Left cardiac atrium (tissue), 4 donors: ENCODE results near the gene BLTP2. TPM values are rescaled to one million over a fixed set of nuclear protein-coding genes. Genes with fewer than 3 reads are reported as not detected.
A peak's percentile ranks its signal among the peaks of the same experiment; 100 is the strongest.

Source experiments
- ATAC-seq, 2 donors: fragments of 200-7000 bp; cut with Tn5 transposase; one replicate each; pipeline ENCODE4 v1.9.1; 2020; ENCODE audit warnings: mild to moderate bottlenecking in 2 of 2, moderate library complexity in 2 of 2
- DNase-seq: peaks from one replicate; pipeline ENCODE4 v3.0.0-alpha.2; 2020
- intact Hi-C, 2 donors: fragments of 100-400 bp; cut with DNase I; formaldehyde crosslinking; loops; one replicate each; pipeline versions ENCODE4 v1.14.1 to v1.15.1; 2022 to 2023
- total RNA-seq, 2 donors: library from RNA; stranded (reverse); fragmentation: NEBNext Ultra II Directional; extraction: Animal tissue kit (Norgen Biotek cat#: 25700); gene quantifications; one replicate each; pipeline ENCODE4 v1.2.1, GENCODE V29; 2021
- donor health status: DM: no; HTN: yes; CAD: no.
- donor health status: DM: no; HTN: yes; CAD: no; lungs with severe emphysema.
- donor health status: DM: yes; HTN: yes; CAD: no.
- donor health status: Dilated cardiomyopathy.

The BLTP2 gene
- total RNA-seq, 2 donors from 2014 or later: 83.6 to 93.3 TPM

- ATAC-seq (no peak), DNase-seq (no peak)
- intact Hi-C loops: no loop called here
Measured at GRCh38 chr17:28657756-28658155, 12.8 kb upstream of the BLTP2 start.

DNA sequence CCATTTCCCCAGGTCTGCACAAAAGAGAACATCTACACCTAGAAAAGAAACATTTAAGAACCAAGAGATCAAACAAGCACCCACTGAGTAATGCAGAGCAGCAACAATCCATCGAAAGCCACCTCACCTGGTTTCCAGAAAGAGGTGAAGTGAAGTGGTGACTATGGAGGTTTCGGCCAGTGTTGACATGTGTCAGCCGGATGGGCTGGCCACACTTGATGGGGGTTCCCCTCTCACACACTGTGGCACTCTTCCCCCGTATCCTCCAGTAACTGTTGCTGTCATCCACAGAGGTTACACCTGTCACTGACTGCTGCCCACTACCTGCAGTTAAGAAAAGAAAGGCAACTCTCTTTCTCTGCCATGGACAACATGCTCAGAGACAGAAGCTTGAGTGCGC is 10.2 kb upstream of the BLTP2 start:
- no peak for DNase-seq

DNA sequence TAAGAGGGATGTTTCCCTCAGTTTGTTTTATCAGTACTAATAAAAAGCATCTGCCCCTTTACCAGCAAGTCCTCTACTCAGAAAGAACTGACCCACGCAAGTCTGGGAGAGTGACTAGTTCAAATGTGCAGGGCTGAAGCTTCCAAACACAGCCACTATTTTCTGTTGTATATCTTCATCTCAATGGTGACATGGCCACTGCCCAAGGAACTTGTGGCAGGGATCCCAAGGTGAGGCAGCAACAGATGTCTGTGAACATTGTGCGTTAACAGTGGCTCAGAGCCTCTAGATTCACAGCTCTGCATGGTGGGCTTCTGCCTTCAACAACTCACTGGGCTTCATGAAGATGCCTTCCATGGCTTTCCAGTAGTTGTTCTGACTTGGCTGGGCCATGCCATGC is 3.7 kb upstream of the BLTP2 start:
- no peak for DNase-seq
- ATAC-seq: no peak
- intact Hi-C loops: no loop called here

More for the DNA sequence above, 10.2 kb upstream of the BLTP2 start:
- intact Hi-C loops: no loop called here
- no peak for ATAC-seq

DNA sequence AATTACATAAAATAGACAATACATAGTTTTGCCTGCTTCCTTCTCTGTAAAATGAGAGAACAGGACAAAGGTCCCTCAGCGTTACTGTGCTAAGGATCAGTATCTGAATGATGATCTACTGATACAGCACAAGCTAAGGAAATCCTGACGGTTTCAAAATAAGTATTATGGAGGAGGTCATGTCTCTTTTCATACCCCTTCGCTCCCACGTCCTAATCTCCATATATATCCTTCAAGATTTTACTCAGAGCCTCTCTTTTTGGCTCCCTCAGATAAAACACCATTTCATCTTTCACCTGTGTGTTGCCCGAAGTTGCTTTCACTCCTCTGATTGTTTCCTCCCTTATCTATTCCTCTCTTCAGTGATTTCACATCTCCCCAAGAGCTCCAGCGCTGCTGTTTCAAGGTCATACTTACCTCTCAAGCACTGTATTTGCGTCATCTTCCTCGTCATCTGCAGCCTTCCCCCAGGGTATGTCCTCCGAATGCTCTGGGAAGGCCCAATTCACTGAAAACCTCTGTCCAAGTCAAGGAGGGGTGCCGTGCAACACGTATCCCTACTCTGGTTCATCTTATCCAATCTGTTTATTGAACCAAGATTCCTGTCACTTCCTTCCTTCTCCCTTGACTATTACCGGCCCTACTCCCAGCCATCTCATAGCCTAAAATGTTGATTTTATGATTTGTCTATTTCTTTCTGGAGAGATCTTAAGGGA is 1.2 kb upstream of the BLTP2 start:
- DNase-seq (no peak), ATAC-seq (no peak)
- intact Hi-C loops: no loop called here

- no peak for ATAC-seq
- intact Hi-C loops: no loop called here
Measured at GRCh38 chr17:28645576-28645939, 600 bp upstream of the BLTP2 start.

DNA sequence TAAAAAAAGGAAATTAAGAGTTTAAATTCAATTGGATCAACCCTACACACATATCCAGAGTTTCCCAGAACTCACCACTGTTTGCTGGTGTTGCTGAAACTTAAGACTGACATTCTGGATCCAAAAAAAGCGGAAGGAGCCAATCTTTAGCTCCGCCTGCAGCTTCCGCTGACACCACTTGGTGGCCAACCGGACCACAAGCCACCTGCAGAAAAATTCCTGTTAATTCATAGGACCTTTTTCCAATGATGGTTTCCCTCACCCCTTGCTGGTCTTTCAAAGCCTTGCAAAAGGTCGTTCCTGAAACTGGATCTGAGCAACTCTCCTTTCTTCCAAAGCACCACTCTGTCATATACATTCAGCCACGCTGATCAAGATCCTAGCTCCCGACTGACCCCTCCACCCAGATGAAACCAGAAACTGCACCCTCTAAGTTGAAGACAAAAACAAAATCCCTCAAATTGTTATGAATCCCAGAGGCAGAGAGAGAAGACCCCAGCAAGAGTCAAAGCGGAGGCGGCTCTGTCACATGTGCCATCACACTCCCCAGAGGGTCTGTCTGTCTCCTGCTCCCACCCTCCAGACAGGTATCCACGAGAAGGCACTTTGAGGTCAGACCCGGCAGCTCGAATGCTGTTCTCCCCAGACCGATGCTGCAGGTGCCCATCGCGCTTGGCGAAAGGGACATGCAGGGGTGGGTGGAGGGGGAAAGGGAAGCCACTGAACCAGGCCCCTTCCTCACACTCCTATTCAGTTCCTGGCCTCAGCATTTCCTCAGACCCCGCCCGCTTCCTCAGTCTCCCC is 773 bp downstream of the BLTP2 start:
- ATAC-seq (peak in 1 of 2 donors; percentile 7), DNase-seq (peak; percentile 55)
- intact Hi-C loops: no loop called here

More at GRCh38 chr17:28645576-28645939, 600 bp upstream of the BLTP2 start:
- DNase-seq: no peak

- no peak for ATAC-seq
- intact Hi-C loops: no loop called here
- no peak for DNase-seq
Measured at GRCh38 chr17:28641579-28641978, 3.4 kb downstream of the BLTP2 start.

DNA sequence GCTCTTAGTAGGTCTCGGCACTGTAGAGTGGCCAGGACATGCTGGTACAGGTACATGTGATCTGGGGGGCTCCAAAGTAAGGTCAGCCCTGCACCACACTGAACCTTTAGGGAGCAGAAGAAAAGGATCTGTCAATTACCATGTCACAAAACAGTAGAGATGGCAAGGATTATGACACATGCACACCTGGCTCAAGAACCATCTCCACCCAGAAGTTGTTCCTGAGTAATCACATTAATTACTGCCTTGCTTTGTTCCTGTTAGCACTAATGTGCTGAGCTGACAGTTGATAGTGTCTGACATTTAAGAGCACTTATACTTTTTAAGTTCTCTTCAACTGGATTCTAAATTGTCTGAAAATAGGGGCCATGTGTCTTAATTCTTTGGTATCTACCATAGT is 9.5 kb downstream of the BLTP2 start:
- ATAC-seq (no peak), DNase-seq (no peak)
- intact Hi-C loops: no loop called here

GRCh38 chr17:28634206-28634865 is 10.6 kb downstream of the BLTP2 start:
- ATAC-seq (no peak), DNase-seq (no peak)
- intact Hi-C loops: no loop called here

DNA sequence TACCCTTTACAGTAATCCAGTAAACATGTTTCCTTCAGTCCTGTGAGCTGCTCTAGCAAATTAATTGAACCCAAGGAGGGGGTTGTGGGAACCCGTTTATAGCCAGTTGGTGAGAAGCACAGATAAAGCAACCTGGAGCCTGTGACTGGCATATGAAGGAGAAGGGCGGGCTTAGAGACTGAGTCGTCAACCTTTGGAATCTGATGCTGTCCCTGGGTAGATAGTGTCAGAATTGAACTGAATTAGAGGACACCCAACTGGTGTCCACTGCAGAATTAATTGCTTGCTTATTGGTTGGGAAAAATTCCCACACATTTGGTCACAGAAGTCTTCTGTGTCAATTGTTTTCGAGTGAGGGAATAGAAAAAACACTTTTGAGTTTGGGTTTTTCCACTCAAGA is 18.1 kb downstream of the BLTP2 start:
- DNase-seq: no peak
- no peak for ATAC-seq
- intact Hi-C loops: no loop called here

DNA sequence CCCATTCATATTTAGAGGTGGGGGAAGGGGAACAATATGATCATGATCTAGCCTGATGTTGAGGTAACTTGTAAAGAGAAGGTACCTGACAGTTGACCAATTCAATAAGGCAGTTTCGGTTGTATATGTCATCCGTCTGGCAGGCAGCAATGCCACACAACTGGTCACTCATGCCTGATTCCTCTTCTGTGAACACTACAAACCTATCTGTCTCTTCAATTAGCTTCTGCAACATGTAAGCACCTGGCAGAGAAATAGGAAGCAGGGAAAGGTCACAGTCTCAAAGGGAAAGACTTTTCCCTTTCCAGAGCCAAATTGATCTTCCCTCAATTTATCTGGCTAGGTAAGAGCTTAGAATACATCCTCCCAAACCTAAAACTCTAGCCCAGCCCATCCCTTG is 20.8 kb downstream of the BLTP2 start:
- ATAC-seq: no peak
- no peak for DNase-seq

DNA sequence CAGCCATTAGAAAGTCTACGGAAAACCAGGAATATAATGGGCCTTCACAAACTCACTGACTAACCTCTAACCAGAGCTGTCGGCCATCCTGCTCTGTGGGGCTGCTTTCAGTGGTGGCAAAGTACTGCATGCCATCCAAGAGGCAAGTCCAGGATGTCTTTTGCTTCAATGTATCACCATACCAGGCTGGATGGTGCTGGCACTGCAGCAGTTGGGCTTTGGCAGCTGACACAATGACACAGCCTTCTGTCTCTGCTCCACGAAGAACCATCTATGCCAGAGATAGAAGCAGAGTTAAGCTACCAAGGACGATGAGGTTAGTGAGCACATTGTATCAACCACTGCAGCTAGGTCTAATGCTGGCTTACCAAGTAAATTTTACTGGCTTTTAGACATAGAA is 21.3 kb downstream of the BLTP2 start:
- ATAC-seq: peak; percentile 66 to 68
- DNase-seq: no peak
- intact Hi-C loops: no loop called here

More for the DNA sequence above, 20.8 kb downstream of the BLTP2 start:
- intact Hi-C loops: no loop called here

DNA sequence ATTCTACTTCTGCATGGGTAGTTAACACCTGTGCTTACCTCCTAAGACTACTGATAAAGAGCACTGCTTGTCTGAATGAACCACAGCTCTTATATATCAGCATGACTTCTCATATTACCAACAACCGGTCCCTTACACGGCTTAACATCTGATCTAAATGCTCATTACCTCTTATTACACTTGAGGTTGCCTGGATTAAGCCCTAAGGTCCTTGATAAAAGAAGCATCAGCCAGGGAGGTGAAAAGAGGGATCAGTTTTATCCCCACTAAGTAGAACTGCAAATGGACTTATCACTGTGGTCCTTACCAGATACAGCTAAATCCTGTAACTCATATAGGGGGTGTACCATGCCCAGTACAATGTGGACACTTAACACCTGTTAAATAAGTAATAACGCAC is 22.8 kb downstream of the BLTP2 start:
- intact Hi-C loops: no loop called here
- no peak for DNase-seq
- no peak for ATAC-seq

DNA sequence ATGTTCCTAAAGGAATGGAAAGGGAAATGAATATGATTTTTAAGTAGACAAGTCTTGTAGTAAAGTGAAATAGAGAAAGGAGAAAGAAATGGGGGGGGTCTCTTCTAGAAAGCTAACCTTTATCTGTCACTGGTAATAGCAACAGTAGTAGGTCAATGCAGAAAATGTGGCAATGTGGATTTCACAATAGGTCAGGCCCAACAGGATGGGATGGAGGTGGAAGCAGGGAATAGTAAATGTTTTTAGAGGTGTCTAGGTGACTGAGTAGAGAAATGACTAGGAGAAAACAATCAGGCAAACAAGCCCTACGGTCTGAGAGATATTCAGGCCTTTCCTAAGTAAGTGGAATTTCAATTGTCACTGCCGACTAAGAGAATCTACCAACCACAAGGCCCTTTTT is 24.9 kb downstream of the BLTP2 start:
- ATAC-seq: no peak
- intact Hi-C loops: no loop called here
- DNase-seq: no peak

- DNase-seq (no peak), ATAC-seq (no peak)
- intact Hi-C loops: no loop called here
Measured at GRCh38 chr17:28618464-28618863, 26.5 kb downstream of the BLTP2 start.

- ATAC-seq (no peak), DNase-seq (no peak)
- intact Hi-C loops: no loop called here
Measured at GRCh38 chr17:28616281-28616680, 28.7 kb downstream of the BLTP2 start.

DNA sequence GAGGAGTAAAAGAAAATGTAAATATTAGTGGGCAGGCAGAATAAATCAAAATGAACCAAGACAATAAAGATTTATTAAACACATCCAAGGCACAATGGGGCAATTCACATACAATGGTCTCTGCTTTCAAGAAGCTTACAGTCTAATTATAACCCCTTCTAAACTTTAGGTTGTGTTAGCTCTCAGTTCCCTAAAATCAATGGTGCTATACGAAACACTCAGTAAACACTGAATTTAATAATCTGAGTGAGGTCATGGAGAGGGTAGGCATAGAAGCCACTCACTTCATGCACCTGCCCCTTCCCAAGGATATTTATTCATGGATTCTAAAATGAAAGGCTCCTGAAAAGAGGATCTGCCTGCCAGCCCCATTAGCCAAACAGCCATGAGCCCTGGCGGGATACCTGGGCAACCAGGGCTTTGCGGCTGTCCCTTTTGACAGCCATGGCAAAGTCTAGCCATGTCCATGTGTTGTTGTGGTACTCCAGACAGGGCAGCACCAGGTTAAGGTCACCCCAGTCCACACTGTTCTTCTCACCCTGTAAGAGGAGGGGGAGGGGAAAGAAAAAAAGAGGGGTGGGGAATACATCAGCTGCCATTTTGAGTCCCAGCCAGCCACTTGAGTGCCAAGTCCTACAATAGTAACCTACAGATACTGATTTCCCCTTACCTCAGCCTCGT is 29.6 kb downstream of the BLTP2 start:
- no peak for ATAC-seq
- no peak for DNase-seq
- intact Hi-C loops: no loop called here

DNA sequence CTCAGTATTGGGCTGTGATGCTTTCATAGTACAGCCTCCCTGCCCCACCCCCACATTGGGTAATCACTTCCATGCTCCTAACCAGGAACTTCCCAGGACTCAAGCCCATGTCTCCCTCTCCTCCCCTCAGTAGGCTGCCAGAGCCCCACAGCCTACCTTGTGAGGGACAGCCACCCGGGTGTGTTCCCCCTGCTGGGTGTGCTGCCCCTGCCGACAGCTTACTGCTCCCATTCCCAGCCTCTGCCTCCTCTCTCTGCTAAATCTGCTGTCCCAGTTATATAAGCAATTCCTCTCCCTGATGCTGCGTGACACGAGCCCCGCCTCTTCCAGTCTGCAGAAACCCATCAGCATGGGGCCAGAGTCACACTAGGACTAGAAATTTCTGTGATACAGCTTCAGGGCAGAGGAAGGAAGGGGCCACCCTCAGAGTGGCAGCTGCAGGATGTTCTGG is 31.0 kb downstream of the BLTP2 start, which contains the start of gene RSKR:
RSKR (minus strand) TSS at position 255 of the 451 bp plus-strand sequence; CDS start at position 231, 24 bp downstream.
- ATAC-seq (no peak), DNase-seq (no peak)
- intact Hi-C loops: loop anchor here (2.0 to 5.0 kb wide), 3 partner anchors 62 to 119 kb away; partner anchors contain the start of gene UNC119 (in 1 of the 2)
